HepG2 (cell line): ENCODE data around the gene TM9SF4. TPM values are rescaled to one million over a fixed set of nuclear protein-coding genes. Genes with fewer than 3 reads are reported as not detected.

Experiments
- ARID3A ChIP-seq: IDR thresholded peaks from 2 replicates; pipeline ENCODE4 v1.6.1; 2012; ENCODE audit warnings: low read depth, low read length, improper control_type of control experiment
- ATF5 ChIP-seq: sonication (generic); formaldehyde crosslinking; IDR thresholded peaks from 2 replicates; pipeline ENCODE4 v1.4.0; 2020; ENCODE audit warnings: mild to moderate bottlenecking, low read depth, missing genetic modification reagents
- ETS1 ChIP-seq: sonication (generic); formaldehyde crosslinking; IDR thresholded peaks from 2 replicates; pipeline ENCODE4 v1.4.0; 2020; ENCODE audit warnings: missing genetic modification reagents
- FOXC1 ChIP-seq: sonication (generic); formaldehyde crosslinking; IDR thresholded peaks from 2 replicates; pipeline ENCODE4 v1.8.0; 2022; ENCODE audit warnings: mild to moderate bottlenecking, missing genetic modification reagents, borderline replicate concordance
- FOXK1 ChIP-seq: sonication (generic); formaldehyde crosslinking; IDR thresholded peaks from 2 replicates; pipeline ENCODE4 v1.4.0; 2020; ENCODE audit warnings: low read depth, missing genetic modification reagents, borderline replicate concordance
- GLMP ChIP-seq: sonication (generic); formaldehyde crosslinking; IDR thresholded peaks from 2 replicates; pipeline ENCODE4 v1.9.0; 2021; ENCODE audit warnings: missing genetic modification reagents, mild to moderate bottlenecking, borderline replicate concordance
- IRF2 ChIP-seq: IDR thresholded peaks from 2 replicates; pipeline ENCODE4 v1.6.1; 2018; ENCODE audit warnings: missing genetic modification reagents, missing compliant biosample characterization
- NFKB2 ChIP-seq: sonication (generic); formaldehyde crosslinking; IDR thresholded peaks from 2 replicates; pipeline ENCODE4 v1.4.0; 2020; ENCODE audit warnings: missing genetic modification reagents, borderline replicate concordance
- NR3C1 ChIP-seq: sonication (generic); formaldehyde crosslinking; IDR thresholded peaks from 2 replicates; pipeline ENCODE4 v1.4.0; 2020; ENCODE audit warnings: missing genetic modification reagents
- PCBP2 ChIP-seq: fragments of 200-400 bp; formaldehyde crosslinking; optimal IDR thresholded peaks from 2 replicates; pipeline ENCODE3; 2018; ENCODE audit warnings: low read length, low read depth; ENCODE audit not compliant: poor library complexity, severe bottlenecking
- SRSF1 ChIP-seq: fragments of 200-400 bp; formaldehyde crosslinking; optimal IDR thresholded peaks from 2 replicates; pipeline ENCODE3; 2017; ENCODE audit warnings: mild to moderate bottlenecking, low read depth, low read length, moderate library complexity
- TFDP1 ChIP-seq: IDR thresholded peaks from 2 replicates; pipeline ENCODE4 v1.6.1; 2016; ENCODE audit warnings: missing compliant biosample characterization, missing genetic modification reagents, borderline replicate concordance
- ZC3H4 ChIP-seq: sonication (generic); formaldehyde crosslinking; IDR thresholded peaks from 2 replicates; pipeline ENCODE4 v1.4.0; 2020; ENCODE audit warnings: missing genetic modification reagents, borderline replicate concordance
- ZIK1 ChIP-seq: sonication (generic); formaldehyde crosslinking; IDR thresholded peaks from 2 replicates; pipeline ENCODE4 v1.5.0; 2020; ENCODE audit warnings: mild to moderate bottlenecking, low read depth, missing genetic modification reagents, borderline replicate concordance
- ZNF256 ChIP-seq: sonication (generic); formaldehyde crosslinking; conservative IDR thresholded peaks from 2 replicates; pipeline ENCODE4 v1.4.0; 2020; ENCODE audit warnings: missing genetic modification reagents
- ZNF512B ChIP-seq: sonication (generic); formaldehyde crosslinking; IDR thresholded peaks from 2 replicates; pipeline ENCODE4 v1.5.1; 2020; ENCODE audit warnings: missing genetic modification reagents, mild to moderate bottlenecking, borderline replicate concordance
- ZNF816 ChIP-seq: sonication (generic); formaldehyde crosslinking; IDR thresholded peaks from 2 replicates; pipeline ENCODE4 v1.8.0; 2022; ENCODE audit warnings: missing genetic modification reagents, mild to moderate bottlenecking, borderline replicate concordance
- ZNF841 ChIP-seq: sonication (generic); formaldehyde crosslinking; IDR thresholded peaks from 2 replicates; pipeline ENCODE4 v1.8.1; 2023; ENCODE audit warnings: missing genetic modification reagents, borderline replicate concordance
- polyA plus RNA-seq, 8 experiments: library from polyadenylated mRNA; depleted of rRNA in 3 of 8; stranded (reverse) in 7 of 8; unstranded in 1 of 8; fragments of >200 nt; fragmentation: Illumina TruSeq in 4 of 8; extraction: Trizol in 4 of 8; gene quantifications; 2 replicates each; pipeline versions ENCODE4 v1.2.1 to v1.2.3, GENCODE V29; 2011 to 2016; ENCODE audit warnings: low read depth in 4 of 8, missing spikeins in 1 of 8, mixed read lengths in 1 of 8; ENCODE audit not compliant: insufficient read depth in 1 of 8
- total RNA-seq, 5 experiments: library from RNA; depleted of rRNA; stranded (reverse); fragments of >200 nt; fragmentation: Illumina TruSeq; extraction: Trizol; gene quantifications; 2 replicates each; pipeline ENCODE4 v1.2.3, GENCODE V29; 2016; ENCODE audit warnings: low read depth in 1 of 5

Gene TM9SF4
- total and polyA plus RNA-seq, 2 of the 13 experiments (the other 11 are each of a cell fraction or from before 2014, with no cell fraction given): 53.5 to 171 TPM

GRCh38 chr20:32109392-32110172 lies at the start of gene TM9SF4 (continued):
- no peak for TF ChIP-seq PCBP2
- TF ChIP-seq ETS1: peak; percentile 88
- TF ChIP-seq FOXK1 (CRISPR knock-in tag): peak; percentile 90; the same call in 1 of the 2 replicates
- peak; percentile 97 for TF ChIP-seq ZNF256
- 0 out of 2 replicates have a peak, but pooled peaks have one; percentile 14 for TF ChIP-seq NR3C1 (CRISPR knock-in tag)
- peak; percentile 78; the same call in 1 of the 2 replicates for TF ChIP-seq ZNF816 (CRISPR knock-in tag)
- peak; percentile 99; the same call in 1 of the 2 replicates for TF ChIP-seq NFKB2 (CRISPR knock-in tag)
- peak; percentile 79; the same call in 1 of the 2 replicates for TF ChIP-seq TFDP1 (CRISPR knock-in tag)
- TF ChIP-seq ZNF841 (CRISPR knock-in tag): peak; percentile 50; the same call in 1 of the 2 replicates
- TF ChIP-seq ZNF512B: no peak
- TF ChIP-seq SRSF1: peak; percentile 99
- TF ChIP-seq ATF5 (CRISPR knock-in tag): no peak
- TF ChIP-seq FOXC1 (CRISPR knock-in tag): peak; percentile 89
- 0 out of 2 replicates have a peak, but pooled peaks have one; percentile 30 for TF ChIP-seq ARID3A
- TF ChIP-seq ZIK1 (CRISPR knock-in tag): peak; percentile 58; the same call in 1 of the 2 replicates
- no peak; the same call in 1 of the 2 replicates for TF ChIP-seq ZC3H4
- peak; percentile 88 for TF ChIP-seq IRF2 (CRISPR knock-in tag)
- TF ChIP-seq GLMP (CRISPR knock-in tag): 0 out of 2 replicates have a peak, but pooled peaks have one; percentile 76
